GM21515 (cell line): ENCODE results near the gene CD1E.
"Not testable (repeated sequence)": the region's sequence is repeated elsewhere in the genome, so short reads cannot be mapped to it uniquely, and the experiment has no call there.

Source experiments
- ATAC-seq: cut with Tn5 transposase; IDR thresholded peaks from one replicate; pipeline ENCODE4 v1.9.1; 2021; ENCODE audit not compliant: unreplicated experiment

Gene CD1E

GRCh38 chr1:158362482-158362881 is 8.8 kb downstream of the CD1E start:
- ATAC-seq = no peak

DNA sequence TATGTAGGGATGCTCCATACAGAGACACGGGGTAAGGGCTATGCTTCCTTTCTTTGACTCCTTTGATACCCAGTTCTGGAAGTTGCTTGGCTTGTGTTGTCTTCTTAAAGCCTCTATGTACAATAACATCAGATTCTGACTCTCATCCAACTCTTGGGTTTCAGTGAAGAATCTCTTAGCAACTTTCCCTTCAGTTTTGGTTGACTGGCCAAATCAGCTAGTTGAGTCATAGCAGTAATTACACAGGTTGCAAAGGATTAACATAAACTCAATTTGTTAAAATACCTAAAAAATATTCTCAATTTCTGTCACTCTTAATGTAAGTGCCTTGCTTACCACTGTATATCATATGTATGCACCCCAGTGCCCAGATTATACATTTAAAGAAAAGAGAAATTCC is 9.2 kb downstream of the CD1E start:
- ATAC-seq = no peak

DNA sequence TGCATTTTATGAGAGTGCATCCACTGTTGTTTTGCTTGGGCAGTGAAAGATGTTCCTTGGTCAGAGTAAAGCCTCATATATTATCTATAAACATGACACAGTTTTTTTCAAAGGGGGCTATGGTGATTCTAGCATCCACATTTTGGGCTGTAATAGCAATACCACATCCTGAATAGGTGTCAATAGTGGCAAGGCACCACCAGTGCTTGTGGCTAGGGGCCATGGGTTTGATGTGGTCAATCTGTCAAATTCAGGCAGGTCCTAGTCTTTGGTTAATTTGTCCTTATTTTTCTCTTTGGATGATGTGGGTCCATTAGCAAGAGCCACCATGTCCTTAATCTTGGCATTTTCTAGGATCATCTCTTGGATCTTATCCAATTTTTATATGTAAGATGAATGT is 13.1 kb downstream of the CD1E start:
- no peak for ATAC-seq

DNA sequence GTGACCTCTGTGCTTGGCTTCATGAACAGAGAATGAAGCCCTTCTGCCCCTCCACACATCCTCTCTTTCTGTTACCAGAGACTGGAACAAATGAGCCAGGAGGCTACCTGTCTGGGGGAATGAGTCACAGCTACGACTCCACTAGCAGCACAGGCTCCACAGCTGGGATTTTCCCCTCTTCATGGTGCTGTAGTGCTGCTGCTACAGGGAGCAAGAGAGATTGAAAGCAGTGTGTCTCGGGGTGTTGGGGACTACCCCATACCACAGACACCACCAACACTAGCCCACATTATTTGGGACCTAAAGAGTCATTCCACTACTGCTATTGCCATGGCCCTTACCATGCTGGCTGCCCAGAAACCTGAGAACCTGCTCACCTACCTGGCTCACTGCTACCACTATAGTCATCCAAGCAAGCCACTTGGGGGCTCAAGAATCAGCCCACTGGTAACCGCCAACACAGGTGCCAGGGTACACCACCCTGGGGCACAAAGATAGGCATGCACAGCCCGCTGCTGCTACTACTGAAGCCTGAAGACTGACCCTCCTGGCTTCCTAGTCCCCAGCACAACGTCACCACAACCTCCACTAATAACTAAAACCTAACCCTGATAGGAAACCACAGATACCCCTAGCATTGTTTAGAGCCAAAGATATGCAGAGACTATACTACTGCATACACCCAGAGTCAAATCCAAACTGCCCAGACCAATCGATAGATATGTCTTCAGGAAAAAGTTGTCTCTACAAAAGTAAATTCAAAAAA is 17.7 kb downstream of the CD1E start:
- peak; percentile 95 for ATAC-seq

DNA sequence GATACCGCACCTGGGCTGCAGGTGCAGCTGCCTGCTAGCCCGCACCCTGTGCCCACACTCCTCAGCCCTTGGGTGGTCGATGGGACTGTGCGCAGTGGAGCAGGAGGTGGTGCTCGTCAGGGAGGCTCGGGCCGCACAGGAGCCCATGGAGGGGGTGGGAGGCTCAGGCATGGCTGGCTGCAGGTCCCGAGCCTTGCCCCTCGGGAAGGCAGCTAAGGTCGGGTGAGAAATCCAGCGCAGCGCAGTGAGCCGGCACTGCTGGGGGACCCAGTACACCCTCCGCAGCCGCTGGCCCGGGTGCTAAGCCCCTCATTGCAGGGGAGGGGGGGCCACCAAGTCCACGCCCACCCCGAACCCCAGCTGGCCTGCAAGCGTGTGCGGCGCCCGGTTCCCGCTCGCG is 20.4 kb downstream of the CD1E start:
- ATAC-seq = not testable (repeated sequence)

- no peak for ATAC-seq
These were observed 21.2 kb downstream of the CD1E start for GRCh38 chr1:158374860-158375259.

- ATAC-seq = no peak
These were observed 36.6 kb downstream of the CD1E start for GRCh38 chr1:158390331-158390730.

DNA sequence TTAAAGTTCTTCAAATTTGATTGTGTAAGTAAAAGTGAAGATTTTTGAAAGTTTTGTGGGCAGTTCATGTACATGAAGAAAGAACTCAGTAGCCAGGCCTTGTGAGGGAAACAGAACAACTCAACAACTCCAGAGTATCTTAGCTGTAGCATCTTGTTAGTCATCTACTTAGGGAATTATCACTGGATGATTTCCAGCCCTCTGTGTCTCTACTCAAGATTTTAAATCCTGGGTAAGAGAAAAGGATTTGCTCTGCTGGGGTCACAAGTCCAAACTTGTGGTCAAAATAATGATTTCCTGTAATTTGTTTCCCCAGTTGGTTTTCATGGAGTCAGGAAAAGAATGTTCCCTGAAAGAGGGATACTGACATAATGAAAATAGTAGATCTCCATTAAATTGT is 37.4 kb downstream of the CD1E start:
- no peak for ATAC-seq

GRCh38 chr1:158393476-158393875 is 39.8 kb downstream of the CD1E start:
- no peak for ATAC-seq

DNA sequence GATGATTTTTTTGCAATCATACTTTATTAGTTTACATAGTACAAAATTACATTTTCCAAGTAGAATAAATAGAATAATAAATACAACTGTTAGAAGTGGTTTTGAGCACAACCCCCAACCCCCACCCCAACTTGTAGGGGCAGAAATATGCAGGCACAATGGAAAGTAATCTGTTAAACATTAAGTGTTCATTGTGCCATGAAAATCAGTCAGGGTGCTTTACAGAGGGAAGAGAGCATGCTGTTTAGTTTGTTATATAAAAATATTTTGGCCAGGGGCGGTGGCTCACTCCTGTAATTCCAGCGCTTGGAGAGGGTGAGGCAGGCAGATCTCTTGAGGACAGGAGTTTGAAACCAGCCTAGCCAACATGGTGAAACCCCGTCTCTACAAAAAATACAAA is 43.0 kb downstream of the CD1E start:
- no peak for ATAC-seq

DNA sequence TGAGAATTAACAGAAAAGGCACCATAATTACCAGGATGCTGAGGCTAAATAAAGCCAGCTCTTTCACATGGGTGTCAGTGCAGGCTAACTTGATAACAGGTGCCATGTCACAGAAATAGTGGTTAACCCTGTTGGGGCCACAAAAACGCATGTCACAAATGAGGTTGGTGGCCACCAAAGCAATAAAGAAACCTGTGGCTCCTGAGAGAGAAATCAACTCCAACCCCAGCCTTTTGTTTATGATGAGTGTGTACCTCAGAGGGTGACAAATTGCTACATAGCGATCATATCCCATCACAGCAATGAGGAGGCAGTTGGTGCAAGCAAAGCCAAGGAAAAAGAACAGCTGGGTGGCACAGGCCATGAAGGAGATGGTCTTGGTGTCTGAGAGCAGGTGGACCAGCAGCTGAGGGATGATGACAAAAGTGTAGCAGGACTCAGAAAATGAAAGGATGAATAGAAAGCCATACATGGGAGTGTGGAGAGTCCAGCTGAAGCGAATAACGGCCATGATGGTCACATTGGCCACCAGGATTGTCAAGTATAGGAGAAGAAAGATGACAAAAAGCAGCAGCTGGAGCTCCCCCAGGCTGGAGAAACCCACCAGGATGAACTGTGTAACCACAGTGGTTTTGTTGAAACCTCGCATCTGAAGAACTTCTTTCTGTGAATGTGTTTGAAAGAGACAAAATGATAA is 45.3 kb downstream of the CD1E start, which contains the start of gene OR10T2:
Gene OR10T2, minus strand, starts transcription at position 649 of the 697 bp plus-strand sequence. Its CDS starts 0 bp downstream, at position 649.
- ATAC-seq = no peak

DNA sequence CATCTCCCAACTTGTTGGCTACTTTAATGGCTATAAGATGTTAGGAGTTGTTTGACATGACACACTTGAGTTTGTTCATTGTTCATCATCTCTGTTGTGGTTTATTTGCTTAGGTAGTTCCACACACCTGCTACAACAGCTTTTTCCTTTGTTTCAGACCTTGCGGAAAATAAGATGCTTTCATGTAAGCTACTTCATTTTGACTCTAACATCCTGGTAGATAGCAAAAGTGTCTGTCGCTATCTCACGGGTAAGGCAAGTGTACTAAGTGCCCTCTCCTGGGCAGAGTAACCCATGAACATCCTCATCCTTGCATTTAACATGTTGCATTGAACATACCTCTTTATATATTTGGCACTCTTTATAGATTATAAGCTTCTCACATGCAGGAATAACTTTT is 47.2 kb downstream of the CD1E start:
- no peak for ATAC-seq

DNA sequence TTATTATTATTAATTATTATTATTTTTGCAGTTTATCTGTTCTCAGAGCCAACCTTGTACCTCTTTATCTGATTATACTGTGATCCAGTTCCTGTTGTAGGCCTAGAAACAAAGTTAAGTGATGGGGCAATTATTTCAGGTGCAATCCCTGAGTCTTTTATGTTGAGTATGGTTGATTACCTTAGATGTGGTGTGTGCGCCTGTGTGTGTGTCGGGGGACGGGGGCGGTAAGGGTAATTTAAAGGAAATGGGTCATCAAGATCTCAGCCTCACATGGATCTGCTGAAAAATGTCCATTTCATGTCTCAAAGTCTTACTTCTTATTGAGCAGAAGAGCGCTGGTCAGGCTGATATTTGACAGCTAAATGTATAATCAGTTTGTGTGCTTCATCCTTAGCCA is 53.4 kb downstream of the CD1E start:
- ATAC-seq = no peak
